ENCODE data around the gene GIGYF1. TPM values are rescaled to one million over a fixed set of nuclear protein-coding genes. Genes with fewer than 3 reads are reported as not detected.

GIGYF1 gene, protein sequence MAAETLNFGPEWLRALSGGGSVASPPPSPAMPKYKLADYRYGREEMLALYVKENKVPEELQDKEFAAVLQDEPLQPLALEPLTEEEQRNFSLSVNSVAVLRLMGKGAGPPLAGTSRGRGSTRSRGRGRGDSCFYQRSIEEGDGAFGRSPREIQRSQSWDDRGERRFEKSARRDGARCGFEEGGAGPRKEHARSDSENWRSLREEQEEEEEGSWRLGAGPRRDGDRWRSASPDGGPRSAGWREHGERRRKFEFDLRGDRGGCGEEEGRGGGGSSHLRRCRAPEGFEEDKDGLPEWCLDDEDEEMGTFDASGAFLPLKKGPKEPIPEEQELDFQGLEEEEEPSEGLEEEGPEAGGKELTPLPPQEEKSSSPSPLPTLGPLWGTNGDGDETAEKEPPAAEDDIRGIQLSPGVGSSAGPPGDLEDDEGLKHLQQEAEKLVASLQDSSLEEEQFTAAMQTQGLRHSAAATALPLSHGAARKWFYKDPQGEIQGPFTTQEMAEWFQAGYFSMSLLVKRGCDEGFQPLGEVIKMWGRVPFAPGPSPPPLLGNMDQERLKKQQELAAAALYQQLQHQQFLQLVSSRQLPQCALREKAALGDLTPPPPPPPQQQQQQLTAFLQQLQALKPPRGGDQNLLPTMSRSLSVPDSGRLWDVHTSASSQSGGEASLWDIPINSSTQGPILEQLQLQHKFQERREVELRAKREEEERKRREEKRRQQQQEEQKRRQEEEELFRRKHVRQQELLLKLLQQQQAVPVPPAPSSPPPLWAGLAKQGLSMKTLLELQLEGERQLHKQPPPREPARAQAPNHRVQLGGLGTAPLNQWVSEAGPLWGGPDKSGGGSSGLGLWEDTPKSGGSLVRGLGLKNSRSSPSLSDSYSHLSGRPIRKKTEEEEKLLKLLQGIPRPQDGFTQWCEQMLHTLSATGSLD (N-terminal part only)
- polyA plus RNA-seq (2013) = 16.4 and 17.3 TPM in 2 replicates

DNA sequence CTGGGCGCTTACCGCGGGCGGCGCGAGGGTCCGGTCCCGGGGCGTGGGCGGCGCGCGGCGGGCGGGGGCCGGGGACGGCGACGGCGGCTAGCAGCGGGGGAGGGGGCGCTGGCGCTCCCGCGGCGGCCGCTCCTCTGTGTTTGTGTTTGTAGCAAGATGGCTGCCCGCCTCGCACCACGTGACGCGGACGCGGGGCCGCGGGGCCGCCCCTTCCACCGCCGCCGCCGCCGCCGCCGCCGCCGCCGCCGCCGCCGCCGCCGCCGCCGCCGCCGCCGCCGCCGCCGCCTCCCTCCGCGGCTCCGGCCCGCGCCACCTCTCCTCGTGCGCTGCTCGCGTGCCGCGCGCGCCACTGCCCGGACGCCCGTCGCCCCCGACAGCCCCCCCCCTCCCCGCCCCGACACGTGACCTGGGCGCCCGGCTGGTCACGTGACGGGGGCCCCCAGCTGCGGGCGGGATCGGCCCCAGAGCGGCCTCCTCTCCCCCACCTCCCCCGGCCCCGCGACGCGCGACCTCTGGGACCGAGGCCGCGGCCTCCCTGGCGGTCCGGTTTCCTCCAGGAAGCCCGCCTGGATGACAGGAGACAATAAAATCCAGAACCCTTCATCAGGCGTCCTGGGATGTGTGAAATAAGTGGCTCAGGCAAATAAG lies at the start of gene GIGYF1:
GIGYF1 (minus strand) TSS at position 153 of the 648 bp plus-strand sequence. CDS start 6,012 bp downstream, outside the sequence.
- WGBS (ENCODE audit: extremely low coverage, insufficient coverage, insufficient read length) = no CpG with 5 or more reads among the region's 102 CpGs

DNA sequence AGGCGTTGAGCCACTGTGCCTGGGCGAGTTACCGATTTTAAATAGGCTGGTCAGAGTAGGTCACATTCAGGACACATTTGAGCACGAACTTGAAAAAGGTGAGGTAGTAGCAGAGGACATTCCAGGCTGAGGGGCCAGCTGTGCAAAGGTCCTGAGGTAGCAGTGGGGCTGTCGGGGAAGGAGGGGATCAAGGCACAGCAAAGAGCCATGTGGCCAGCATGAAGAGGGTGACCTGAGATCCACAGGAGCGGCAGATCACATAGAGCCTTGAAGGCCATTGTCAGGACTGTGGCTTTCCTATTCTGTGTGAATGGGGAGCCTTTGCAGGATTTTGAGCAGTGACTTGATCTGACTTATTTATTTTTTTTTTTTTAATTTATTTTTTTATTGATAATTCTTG lies 45.9 kb upstream of the GIGYF1 start:
- no peak overlapping the region for H2AFZ ChIP-seq (ENCODE audit: insufficient read depth, low read length, poor library complexity)
- no peak overlapping the region for H2BK12ac ChIP-seq (ENCODE audit: low read length)
- H2AK5ac ChIP-seq (ENCODE audit: low read length) = no peak overlapping the region
- no peak overlapping the region for H3K18ac ChIP-seq (ENCODE audit: low read length)
- no peak overlapping the region for H3K14ac ChIP-seq (ENCODE audit: low read length)
- no peak overlapping the region for H4K12ac ChIP-seq (ENCODE audit: low read depth, low read length)
- H3K4me1 ChIP-seq (ENCODE audit: control insufficient read depth in 1 of 2, insufficient read depth in 2 of 2, low read length in 2 of 2) = no peaks in the 10 kb centered on the region
- H3K4ac ChIP-seq (ENCODE audit: low read depth, low read length) = no peak overlapping the region
- no peak overlapping the region for H3K4me3 ChIP-seq (ENCODE audit: low read depth, low read length)
- H3K4me2 ChIP-seq (ENCODE audit: low read length) = no peak overlapping the region
- H3K27me3 ChIP-seq (ENCODE audit: insufficient read depth, low read length) = no peaks in the 10 kb centered on the region
- H3K27ac ChIP-seq (ENCODE audit: low read depth, low read length) = no peak overlapping the region
- H3K79me1 ChIP-seq (ENCODE audit: low read length) = no peaks in the 10 kb centered on the region
- H3K23ac ChIP-seq (ENCODE audit: low read length) = no peak overlapping the region
- H3K36me3 ChIP-seq (ENCODE audit: control insufficient read depth in 1 of 2, insufficient read depth in 2 of 2, low read length in 2 of 2) = no peaks in the 10 kb centered on the region
- no peak overlapping the region for H3K9ac ChIP-seq (ENCODE audit: low read length)
- H4K91ac ChIP-seq (ENCODE audit: low read depth, low read length) = no peak overlapping the region
- no CpG with 5 or more reads among the region's 6 CpGs for WGBS (ENCODE audit: extremely low coverage, insufficient coverage, insufficient read length)
- no peak overlapping the region for H4K8ac ChIP-seq (ENCODE audit: low read depth, low read length)
- no peak overlapping the region for H2BK120ac ChIP-seq (ENCODE audit: insufficient read depth, low read length, poor library complexity)
- H3K79me2 ChIP-seq (ENCODE audit: control insufficient read depth, insufficient read depth, low read length, poor library complexity) = no peaks in the 10 kb centered on the region
- DNase-seq = no peak
- H3K9me3 ChIP-seq (ENCODE audit: insufficient read depth, low read depth, low read length) = no peaks in the 10 kb centered on the region
- no peak overlapping the region for H2BK5ac ChIP-seq (ENCODE audit: low read depth, low read length, poor library complexity)

More for the DNA sequence above, at the start of gene GIGYF1:
- Histone ChIP-seq H2AFZ (ENCODE audit: insufficient read depth, low read length, poor library complexity) (peak within 1 kb of the TSS; percentile 50), H3K4me3 (ENCODE audit: low read depth, low read length) (peak within 1 kb of the TSS; percentile 83), H3K23ac (ENCODE audit: low read length) (peak within 1 kb of the TSS; percentile 1), H2AK5ac (ENCODE audit: low read length) (peak within 1 kb of the TSS; percentile 52), H3K18ac (ENCODE audit: low read length) (peak within 1 kb of the TSS; percentile 87), H3K36me3 (ENCODE audit: control insufficient read depth in 1 of 2, insufficient read depth in 2 of 2, low read length in 2 of 2) (peaks cover under 1 to 6% of the 10 kb centered on the region in 2 experiments), H2BK120ac (ENCODE audit: insufficient read depth, low read length, poor library complexity) (peak within 1 kb of the TSS; percentile 76), H3K79me1 (ENCODE audit: low read length) (peaks cover 10% of the 10 kb centered on the region), H3K4me1 (ENCODE audit: control insufficient read depth in 1 of 2, insufficient read depth in 2 of 2, low read length in 2 of 2) (peaks cover 12 to 14% of the 10 kb centered on the region in 2 experiments), H3K14ac (ENCODE audit: low read length) (peak within 1 kb of the TSS; percentile 66), H3K9ac (ENCODE audit: low read length) (peak within 1 kb of the TSS; percentile 75), H2BK5ac (ENCODE audit: low read depth, low read length, poor library complexity) (peak within 1 kb of the TSS; percentile 55), H2BK12ac (ENCODE audit: low read length) (peak within 1 kb of the TSS; percentile 47), H3K27me3 (ENCODE audit: insufficient read depth, low read length) (no peaks in the 10 kb centered on the region), H3K4me2 (ENCODE audit: low read length) (peak within 1 kb of the TSS; percentile 88), H3K79me2 (ENCODE audit: control insufficient read depth, insufficient read depth, low read length, poor library complexity) (peaks cover 23% of the 10 kb centered on the region), H4K12ac (ENCODE audit: low read depth, low read length) (peak within 1 kb of the TSS; percentile 65), H3K4ac (ENCODE audit: low read depth, low read length) (peak within 1 kb of the TSS; percentile 95), H4K91ac (ENCODE audit: low read depth, low read length) (peak within 1 kb of the TSS; percentile 88), H3K9me3 (ENCODE audit: insufficient read depth, low read depth, low read length) (no peaks in the 10 kb centered on the region), H4K8ac (ENCODE audit: low read depth, low read length) (peak within 1 kb of the TSS; percentile 88), H3K27ac (ENCODE audit: low read depth, low read length) (peak within 1 kb of the TSS; percentile 29)
- DNase-seq = peak; percentile 42 to 65

DNA sequence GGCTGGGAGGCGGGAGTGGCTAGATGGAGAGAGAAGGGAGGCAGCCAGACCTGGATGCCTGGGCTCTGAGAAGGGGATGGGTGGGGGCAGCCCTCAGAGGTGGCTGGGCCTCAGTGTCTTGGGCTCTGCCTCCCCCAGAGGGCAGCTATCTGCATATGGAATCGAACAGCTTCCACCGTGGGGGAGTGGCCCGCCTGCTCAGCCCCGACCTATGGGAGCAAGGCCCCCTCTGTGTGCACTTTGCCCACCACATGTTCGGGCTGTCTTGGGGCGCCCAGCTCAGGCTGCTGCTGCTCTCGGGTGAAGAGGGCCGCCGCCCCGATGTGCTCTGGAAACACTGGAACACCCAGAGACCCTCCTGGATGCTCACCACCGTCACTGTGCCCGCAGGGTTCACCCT lies 42.6 kb upstream of the GIGYF1 start:
- Histone ChIP-seq H3K4me2 (ENCODE audit: low read length) (no peak overlapping the region), H3K9ac (ENCODE audit: low read length) (no peak overlapping the region), H2AFZ (ENCODE audit: insufficient read depth, low read length, poor library complexity) (no peak overlapping the region), H3K4me3 (ENCODE audit: low read depth, low read length) (no peak overlapping the region), H2AK5ac (ENCODE audit: low read length) (no peak overlapping the region), H3K4ac (ENCODE audit: low read depth, low read length) (no peak overlapping the region), H2BK5ac (ENCODE audit: low read depth, low read length, poor library complexity) (no peak overlapping the region), H3K36me3 (ENCODE audit: control insufficient read depth in 1 of 2, insufficient read depth in 2 of 2, low read length in 2 of 2) (no peaks in the 10 kb centered on the region), H3K23ac (ENCODE audit: low read length) (no peak overlapping the region), H4K12ac (ENCODE audit: low read depth, low read length) (no peak overlapping the region), H2BK12ac (ENCODE audit: low read length) (no peak overlapping the region), H3K79me2 (ENCODE audit: control insufficient read depth, insufficient read depth, low read length, poor library complexity) (no peaks in the 10 kb centered on the region), H4K91ac (ENCODE audit: low read depth, low read length) (no peak overlapping the region), H3K27me3 (ENCODE audit: insufficient read depth, low read length) (no peaks in the 10 kb centered on the region), H2BK120ac (ENCODE audit: insufficient read depth, low read length, poor library complexity) (no peak overlapping the region), H3K79me1 (ENCODE audit: low read length) (no peaks in the 10 kb centered on the region), H3K27ac (ENCODE audit: low read depth, low read length) (no peak overlapping the region), H3K14ac (ENCODE audit: low read length) (no peak overlapping the region), H3K9me3 (ENCODE audit: insufficient read depth, low read depth, low read length) (no peaks in the 10 kb centered on the region), H3K4me1 (ENCODE audit: control insufficient read depth in 1 of 2, insufficient read depth in 2 of 2, low read length in 2 of 2) (no peaks in the 10 kb centered on the region), H4K8ac (ENCODE audit: low read depth, low read length) (no peak overlapping the region), H3K18ac (ENCODE audit: low read length) (no peak overlapping the region)
- no CpG with 5 or more reads among the region's 13 CpGs for WGBS (ENCODE audit: extremely low coverage, insufficient coverage, insufficient read length)
- no peak for DNase-seq

DNA sequence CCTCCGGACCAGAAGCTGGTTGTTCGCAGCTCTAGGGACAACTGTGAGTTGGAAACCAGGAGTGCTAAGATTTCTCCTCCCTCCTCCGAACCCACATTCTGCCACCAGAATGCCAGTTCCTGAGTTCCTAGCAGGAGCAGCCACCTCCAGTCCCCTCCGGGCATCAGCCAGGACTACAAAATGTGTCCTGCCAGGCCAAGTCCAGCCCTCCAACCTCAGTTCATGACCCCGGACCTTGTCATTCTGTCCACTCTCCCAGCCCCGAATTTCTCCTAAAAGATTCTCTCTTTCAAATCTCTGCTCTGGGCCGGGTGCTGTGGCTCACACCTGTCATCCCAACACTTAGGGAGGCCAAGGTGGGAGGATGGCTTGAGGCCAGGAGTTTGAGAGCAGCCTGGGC lies 41.7 kb upstream of the GIGYF1 start:
- DNase-seq = no peak
- Histone ChIP-seq H3K14ac (ENCODE audit: low read length) (no peak overlapping the region), H3K4me2 (ENCODE audit: low read length) (no peak overlapping the region), H4K91ac (ENCODE audit: low read depth, low read length) (no peak overlapping the region), H2AFZ (ENCODE audit: insufficient read depth, low read length, poor library complexity) (no peak overlapping the region), H3K27ac (ENCODE audit: low read depth, low read length) (no peak overlapping the region), H3K9me3 (ENCODE audit: insufficient read depth, low read depth, low read length) (no peaks in the 10 kb centered on the region), H3K18ac (ENCODE audit: low read length) (no peak overlapping the region), H3K27me3 (ENCODE audit: insufficient read depth, low read length) (no peaks in the 10 kb centered on the region), H2BK12ac (ENCODE audit: low read length) (no peak overlapping the region), H3K79me1 (ENCODE audit: low read length) (no peaks in the 10 kb centered on the region), H2AK5ac (ENCODE audit: low read length) (no peak overlapping the region), H3K4ac (ENCODE audit: low read depth, low read length) (no peak overlapping the region), H2BK120ac (ENCODE audit: insufficient read depth, low read length, poor library complexity) (no peak overlapping the region), H3K4me3 (ENCODE audit: low read depth, low read length) (no peak overlapping the region), H3K4me1 (ENCODE audit: control insufficient read depth in 1 of 2, insufficient read depth in 2 of 2, low read length in 2 of 2) (no peaks in the 10 kb centered on the region), H3K79me2 (ENCODE audit: control insufficient read depth, insufficient read depth, low read length, poor library complexity) (no peaks in the 10 kb centered on the region), H3K23ac (ENCODE audit: low read length) (no peak overlapping the region), H2BK5ac (ENCODE audit: low read depth, low read length, poor library complexity) (no peak overlapping the region), H4K8ac (ENCODE audit: low read depth, low read length) (no peak overlapping the region), H3K36me3 (ENCODE audit: control insufficient read depth in 1 of 2, insufficient read depth in 2 of 2, low read length in 2 of 2) (no peaks in the 10 kb centered on the region), H3K9ac (ENCODE audit: low read length) (no peak overlapping the region), H4K12ac (ENCODE audit: low read depth, low read length) (no peak overlapping the region)
- no CpG with 5 or more reads among the region's 7 CpGs for WGBS (ENCODE audit: extremely low coverage, insufficient coverage, insufficient read length)

Data from trophoblast cell (in vitro differentiated cells and primary cell).